ENCODE results near the gene APOF. TPM values are rescaled to one million over a fixed set of nuclear protein-coding genes. Genes with fewer than 3 reads are reported as not detected.
A peak's percentile ranks its signal among the peaks of the same experiment; 100 is the strongest.
"Not testable (repeated sequence)": the region's sequence is repeated elsewhere in the genome, so short reads cannot be mapped to it uniquely, and the experiment has no call there.

The APOF gene
- total and polyA plus RNA-seq, 10 donors, result not detected

- H3K4me1 ChIP-seq, result peaks cover 10 to 57% (median 43%) of the 10 kb centered on the region in 6 donors
- peak; percentile 30 for DNase-seq
- intact Hi-C loops (cut with DNase I; ENCODE audit: low total_unique reads), result loop anchor here (10.0 kb wide), 1 partner anchor 128 kb away; the partner anchor contains the start of gene SPRYD4
Observed at GRCh38 chr12:56336361-56337167, 26.1 kb downstream of the APOF start.

GRCh38 chr12:56335527-56335926 lies 27.1 kb downstream of the APOF start:
- H3K27me3 ChIP-seq (replicated peaks in 1 of 7); H3K36me3 ChIP-seq; DNase-seq; H3K9me3 ChIP-seq; H3K4me3 ChIP-seq: not testable (repeated sequence)
- intact Hi-C loops (cut with DNase I; ENCODE audit: low total_unique reads), result loop anchor here (10.0 kb wide), 1 partner anchor 129 kb away; the partner anchor contains the start of gene SPRYD4
- WGBS, 5 donors, result 96 to 99% (median 98%) methylated on average over 8 of the region's 8 CpGs
- peak overlapping the region in 1 of 8 donors; percentile 8 for H3K27ac ChIP-seq
- H3K4me1 ChIP-seq, result peaks cover 10 to 57% (median 43%) of the 10 kb centered on the region in 6 donors

More at GRCh38 chr12:56336361-56337167, 26.1 kb downstream of the APOF start:
- H3K27ac ChIP-seq, result peak overlapping the region in 3 of 8 donors; percentile 78 to 91 (median 81)
- H3K36me3 ChIP-seq, result peaks cover 0 to 8% (median 0%) of the 10 kb centered on the region in 6 donors
- TF ChIP-seq POLR2A (IDR thresholded peaks at IDR 0.05) (no peak), CTCF (IDR thresholded peaks at IDR 0.05 in 8 of 11, conservative IDR thresholded peaks at IDR 0.05 in 3 of 11) (no peak), POLR2AphosphoS5 (IDR thresholded peaks at IDR 0.05) (no peak)
- no peak overlapping the region for H3K4me3 ChIP-seq
- no peaks in the 10 kb centered on the region for H3K9me3 ChIP-seq
- 75 to 84% (median 80%) methylated on average over 9 of the region's 9 CpGs for WGBS, 5 donors
- H3K27me3 ChIP-seq (replicated peaks in 1 of 7), result no peaks in the 10 kb centered on the region

- Histone ChIP-seq H3K4me1 (peaks cover 10 to 51% (median 38%) of the 10 kb centered on the region in 6 donors), H3K27me3 (replicated peaks in 1 of 7) (no peaks in the 10 kb centered on the region), H3K27ac (peak overlapping the region; percentile 90 to 98 (median 96)), H3K36me3 (no peaks in the 10 kb centered on the region), H3K9me3 (no peaks in the 10 kb centered on the region), H3K4me3 (peak overlapping the region; percentile 49 to 75 (median 59))
- intact Hi-C loops (cut with DNase I; ENCODE audit: low total_unique reads), result loop anchor here (10.0 kb wide), 1 partner anchor 130 kb away; the partner anchor contains the start of gene SPRYD4
- TF ChIP-seq POLR2AphosphoS5 (IDR thresholded peaks at IDR 0.05) (no peak), CTCF (IDR thresholded peaks at IDR 0.05 in 8 of 11, conservative IDR thresholded peaks at IDR 0.05 in 3 of 11) (no peak), POLR2A (IDR thresholded peaks at IDR 0.05) (no peak)
- DNase-seq, result no peak
- 6 to 14% (median 8%) methylated on average over 6 of the region's 6 CpGs for WGBS, 5 donors
Observed at GRCh38 chr12:56334490-56334793, 28.2 kb downstream of the APOF start.

DNA sequence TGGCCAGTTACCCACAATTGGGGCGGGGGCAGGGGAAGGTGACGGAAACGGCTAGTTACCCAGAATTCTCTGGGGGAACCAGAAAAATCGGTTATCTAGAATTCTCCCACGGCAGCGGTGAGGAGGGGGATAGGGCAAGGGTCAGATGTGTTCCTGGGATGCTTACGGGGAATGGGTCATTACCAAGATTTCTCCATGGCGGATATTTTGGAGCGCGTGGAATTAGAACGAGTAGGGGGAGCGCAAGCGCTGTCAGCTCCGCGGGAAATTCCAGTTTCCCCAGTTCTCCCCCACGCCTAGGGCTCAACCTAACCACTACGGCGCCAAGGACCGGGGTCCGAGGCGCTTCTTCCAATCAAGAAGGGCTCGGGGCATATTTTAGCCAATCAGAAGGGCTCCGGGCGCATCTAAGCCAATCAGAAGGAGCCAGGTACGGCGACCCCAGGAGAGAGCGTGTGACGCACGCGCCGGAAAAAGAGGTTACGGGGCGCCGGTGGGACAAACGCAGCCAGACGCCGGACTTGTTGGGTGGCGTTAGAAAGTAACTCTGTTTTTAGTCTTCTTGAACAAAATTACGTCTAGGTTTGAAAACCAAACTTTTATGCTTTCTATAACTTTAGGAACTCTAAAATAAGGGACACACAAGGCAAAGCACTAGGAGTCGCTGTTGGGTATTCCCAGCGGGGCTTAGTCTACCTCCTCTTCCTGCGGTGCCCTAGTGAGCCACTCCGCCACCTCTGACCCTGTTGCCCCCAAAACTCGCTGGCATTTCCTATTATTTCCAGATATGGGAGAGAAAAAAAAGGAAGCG lies 28.8 kb downstream of the APOF start, which contains the start of gene PAN2:
PAN2 (minus strand) TSS at position 322 of the 811 bp plus-strand sequence. CDS start 906 bp downstream, outside the sequence.
- Histone ChIP-seq H3K4me3 (peak within 1 kb of the TSS; percentile 49 to 75 (median 59)), H3K27me3 (replicated peaks in 1 of 7) (no peaks in the 10 kb centered on the region), H3K27ac (peak within 1 kb of the TSS; percentile 90 to 98 (median 96)), H3K9me3 (no peaks in the 10 kb centered on the region), H3K4me1 (peaks cover 10 to 45% (median 32%) of the 10 kb centered on the region in 6 donors), H3K36me3 (peaks cover 0 to under 1% (median 0%) of the 10 kb centered on the region in 6 donors)
- TF ChIP-seq POLR2AphosphoS5 (IDR thresholded peaks at IDR 0.05) (peak; percentile 89 to 95 (median 95)), CTCF (IDR thresholded peaks at IDR 0.05 in 8 of 11, conservative IDR thresholded peaks at IDR 0.05 in 3 of 11) (peak in 10 of 11 experiments; percentile 29 to 67 (median 54)), POLR2A (IDR thresholded peaks at IDR 0.05) (peak; percentile 18 to 33 (median 33))
- 0 to 1% (median 0%) methylated on average over 30 to 45 of the region's 45 CpGs for WGBS, 5 donors
- DNase-seq, result peak; percentile 95
- intact Hi-C loops (cut with DNase I; ENCODE audit: low total_unique reads), result loop anchor here (10.0 kb wide), 1 partner anchor 131 kb away; the partner anchor contains the start of gene SPRYD4
